Subcutaneous adipose tissue (tissue), 4 donors: ENCODE data around the gene C1QL3. TPM values are rescaled to one million over a fixed set of nuclear protein-coding genes. Genes with fewer than 3 reads are reported as not detected.

Experiments
- CTCF ChIP-seq: fragments of 450-650 bp; IDR thresholded peaks from one replicate; pipeline ENCODE4 v1.5.1; 2016; ENCODE audit warnings: low read depth, mild to moderate bottlenecking, control low read depth, antibody characterized with exemption, moderate library complexity
- total RNA-seq, 4 donors: library from RNA; depleted of rRNA; stranded (reverse); fragments of >200 nt; gene quantifications; one replicate each; pipeline ENCODE4 v1.1.0, GENCODE V29; 2016

The C1QL3 gene
- total RNA-seq, 4 donors from 2014 or later = not detected

- no peak for TF ChIP-seq CTCF
Observed at GRCh38 chr10:16545116-16545736, 23.5 kb upstream of the C1QL3 start.

DNA sequence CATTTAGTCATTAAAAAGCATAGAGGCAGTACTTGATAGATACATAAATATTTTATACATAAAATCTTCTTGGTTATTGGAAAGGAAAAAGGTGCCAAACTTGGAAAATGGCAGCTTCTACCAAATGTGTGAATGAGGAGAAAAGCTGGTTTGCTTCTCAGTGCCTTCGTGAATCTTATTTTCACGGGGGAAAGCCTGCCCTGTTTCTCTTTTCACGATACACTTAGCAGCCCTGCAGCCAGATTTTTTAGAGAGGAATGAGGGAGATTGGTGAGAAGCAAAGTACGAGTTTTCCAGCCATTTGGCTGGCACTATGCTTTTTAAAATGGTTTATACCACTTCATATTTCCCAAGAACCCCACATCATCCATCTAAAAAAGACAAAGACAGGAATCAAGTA, 22.9 kb upstream of the C1QL3 start:
- no peak for TF ChIP-seq CTCF

DNA sequence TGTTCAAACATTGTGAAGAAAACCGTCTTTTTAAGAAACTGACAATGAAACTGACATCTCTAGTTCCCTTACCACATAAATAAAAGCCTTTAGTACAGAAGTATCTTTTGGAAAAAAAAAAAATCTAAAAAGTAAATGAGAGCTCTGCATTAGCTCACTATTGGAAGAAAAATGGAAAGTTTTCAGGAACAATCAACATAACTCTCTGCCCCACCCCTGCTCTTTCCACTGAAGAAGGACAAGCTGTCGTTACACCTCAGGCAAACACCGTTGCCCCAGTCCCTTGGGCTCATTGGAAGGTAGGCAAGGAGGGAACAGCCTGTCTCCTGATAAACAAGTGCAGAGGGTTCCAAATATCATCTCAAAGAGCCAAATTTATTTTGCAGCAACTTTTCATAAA, 22.4 kb upstream of the C1QL3 start:
- no peak for TF ChIP-seq CTCF

DNA sequence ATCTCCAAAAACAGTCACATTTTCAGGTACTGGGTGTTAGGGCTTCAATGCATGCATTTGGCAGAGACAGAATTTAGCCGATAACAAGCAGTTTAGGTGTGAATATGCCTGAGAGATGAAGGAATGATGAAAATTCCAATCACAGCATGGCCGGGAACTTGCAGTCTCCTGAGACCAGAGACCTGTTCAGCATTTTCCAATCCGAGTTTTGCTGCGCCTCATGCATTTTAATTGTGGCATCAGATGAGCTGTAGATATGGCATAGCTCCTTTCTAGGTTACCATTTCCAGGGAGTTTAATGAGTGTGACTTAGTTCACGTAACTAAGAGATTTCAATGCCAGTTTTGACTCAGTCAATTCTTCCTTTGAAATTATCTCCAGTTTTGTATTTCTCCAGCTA, 14.5 kb upstream of the C1QL3 start:
- TF ChIP-seq CTCF = no peak

DNA sequence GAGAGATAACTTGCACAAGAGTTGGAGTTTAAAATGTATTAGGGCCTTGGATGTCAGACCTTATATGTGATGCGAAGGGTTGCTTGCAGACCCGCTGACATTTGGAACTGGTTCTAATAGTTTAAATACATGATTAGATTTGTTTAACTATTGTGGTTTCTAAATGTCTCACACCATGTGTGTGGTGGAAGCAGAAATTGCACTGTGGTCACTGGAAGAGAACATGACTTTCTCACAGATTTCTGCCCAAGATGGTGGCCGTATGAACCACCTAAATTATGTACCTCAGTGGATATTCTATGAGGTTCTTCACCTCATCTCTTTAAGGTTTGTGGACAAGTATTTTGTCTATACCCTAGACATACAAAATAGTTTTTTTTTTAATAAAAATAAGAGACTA, 8.2 kb upstream of the C1QL3 start:
- TF ChIP-seq CTCF = no peak

DNA sequence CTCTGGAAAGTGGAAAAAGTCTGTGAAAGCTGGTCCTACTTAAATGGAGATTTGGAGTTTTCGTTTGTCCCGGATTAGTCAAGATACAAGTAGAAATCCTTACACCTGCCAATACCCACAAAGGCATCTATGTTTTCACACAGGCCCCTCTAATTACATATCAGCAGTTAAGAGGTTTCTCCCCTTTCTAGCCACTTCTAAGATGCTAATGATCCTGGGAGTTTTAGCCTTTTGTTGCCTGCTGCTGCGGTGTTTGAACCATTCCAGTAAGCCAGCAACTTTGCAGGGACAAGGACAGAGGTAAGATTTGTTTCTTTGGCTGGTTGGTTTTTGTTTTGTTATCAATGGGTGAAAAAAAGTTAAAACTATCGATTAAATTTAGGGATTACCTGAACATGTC, 5.8 kb upstream of the C1QL3 start:
- no peak for TF ChIP-seq CTCF

GRCh38 chr10:16520900-16521299, 779 bp downstream of the C1QL3 start:
- TF ChIP-seq CTCF = no peak
